ENCODE results near the gene MORC3. TPM values are rescaled to one million over a fixed set of nuclear protein-coding genes. Genes with fewer than 3 reads are reported as not detected.
"Not testable (repeated sequence)": the region's sequence is repeated elsewhere in the genome, so short reads cannot be mapped to it uniquely, and the experiment has no call there.

The MORC3 gene
- polyA plus RNA-seq, 3 donors, result 6.1 to 13.5 (median 10.1) TPM

DNA sequence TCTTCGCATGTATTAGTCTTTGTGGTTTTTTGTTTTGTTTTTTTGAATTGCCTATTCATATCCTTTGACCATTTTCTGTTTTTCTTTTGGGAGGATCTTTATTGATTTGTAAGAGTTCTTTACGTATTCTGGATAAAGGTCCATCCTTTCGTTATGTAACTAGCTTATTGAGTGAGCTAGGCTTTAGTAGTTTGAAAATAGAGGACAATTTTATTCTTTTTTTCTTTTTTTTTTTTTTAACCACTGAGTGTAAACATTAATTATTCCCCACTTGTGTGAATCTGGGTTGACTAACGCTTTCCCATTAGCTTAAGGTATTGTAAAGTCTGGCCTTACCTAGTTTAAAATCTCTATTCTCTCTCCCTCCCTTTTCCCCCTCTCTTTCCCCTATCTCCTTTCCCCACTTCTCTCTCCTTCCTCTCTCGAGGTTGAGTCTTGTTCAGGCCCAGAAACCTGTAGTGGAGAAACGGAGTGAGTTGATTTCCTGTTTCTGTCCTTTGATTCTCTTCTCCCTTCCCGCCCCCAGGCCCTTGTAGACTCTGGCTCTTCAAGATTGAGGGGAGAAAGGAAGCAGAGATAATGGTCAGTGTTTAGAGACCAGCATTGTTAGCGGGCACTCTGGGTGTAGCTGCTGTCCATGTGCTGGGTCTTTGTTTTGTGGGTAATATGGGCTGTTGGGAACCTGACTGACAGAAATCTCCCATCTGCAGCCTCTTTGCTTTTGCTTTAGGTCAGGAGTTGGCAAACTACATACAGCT lies 1.5 kb downstream of the MORC3 start:
- H3K27ac ChIP-seq (ENCODE audit: low read depth, low read length), result no peak overlapping the region
- WGBS, 3 donors, result 10 to 13% (median 10%) methylated on average over 8 of the region's 8 CpGs

DNA sequence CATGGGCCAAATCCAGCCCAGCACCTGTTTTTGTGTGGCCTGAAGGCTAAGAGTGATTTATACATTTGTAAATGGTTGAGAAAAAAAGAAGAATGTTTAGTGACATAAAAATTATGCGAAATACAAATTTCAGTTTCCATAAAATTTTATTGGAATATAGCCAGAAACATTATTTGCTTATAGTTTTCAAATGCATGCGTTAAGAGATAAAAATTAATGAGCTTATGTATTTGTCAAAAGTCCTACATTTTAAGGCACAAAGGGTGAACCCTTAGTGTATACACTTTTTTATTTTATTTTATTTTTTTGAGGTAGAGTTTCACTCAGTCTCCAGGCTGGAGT lies 2.1 kb downstream of the MORC3 start:
- H3K27ac ChIP-seq (ENCODE audit: low read depth, low read length), result no peak overlapping the region
- WGBS, 3 donors, result 25 to 77% (median 73%) methylated on average over 2 of the region's 2 CpGs

DNA sequence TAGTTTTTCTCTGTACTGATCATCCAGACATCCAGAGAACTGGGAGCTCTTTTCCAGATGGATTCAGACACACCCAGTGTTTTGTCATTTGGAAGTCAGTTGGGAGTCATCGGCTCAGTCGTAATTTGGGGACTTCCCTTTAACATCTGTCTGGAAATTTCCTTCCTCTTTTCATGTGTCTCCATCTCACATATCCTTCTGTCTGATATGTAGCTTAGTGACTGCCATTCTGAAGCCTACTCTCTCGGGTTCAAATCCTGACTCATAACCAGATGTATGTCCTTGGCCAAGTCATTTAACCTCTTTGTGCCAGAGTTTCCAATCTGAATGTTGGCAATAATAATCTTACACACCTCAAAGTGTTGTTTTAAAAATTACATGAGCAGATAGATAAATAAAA lies 3.0 kb downstream of the MORC3 start:
- WGBS, 3 donors, result 6 to 39% (median 7%) methylated on average over 3 of the region's 3 CpGs
- H3K27ac ChIP-seq (ENCODE audit: low read depth, low read length), result peak overlapping the region; percentile 2

DNA sequence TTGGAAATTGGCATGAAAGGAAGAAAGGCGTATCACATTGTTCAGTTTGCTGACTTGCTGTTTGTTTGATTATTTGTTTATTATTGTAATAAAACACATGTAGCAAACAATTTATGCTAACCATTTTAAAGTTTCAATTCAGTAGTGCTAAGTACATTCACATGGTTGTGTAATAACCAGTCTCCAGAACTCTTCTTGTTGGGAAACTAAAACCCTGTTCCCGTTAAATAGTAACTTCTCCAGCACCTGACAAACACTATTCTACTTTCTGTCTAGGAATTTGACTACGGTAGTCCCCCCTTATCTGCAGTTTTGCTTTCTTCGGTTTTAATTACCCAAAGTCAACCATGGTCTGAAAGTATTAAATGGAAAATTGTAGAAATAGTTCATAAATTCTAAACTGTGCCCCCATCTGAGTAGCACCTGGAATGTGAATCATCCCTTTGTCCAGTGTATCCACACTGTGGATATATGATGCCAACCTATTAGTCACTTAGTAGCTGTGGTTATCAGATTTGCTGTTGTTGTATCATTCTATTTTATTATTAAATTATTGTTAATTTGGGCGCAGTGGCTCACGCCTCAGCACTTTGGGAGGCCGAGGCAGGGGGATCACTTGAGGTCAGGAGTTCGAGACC lies 5.5 kb downstream of the MORC3 start:
- WGBS, 3 donors, result 73 to 86% (median 82%) methylated on average over 8 of the region's 8 CpGs
- H3K27ac ChIP-seq (ENCODE audit: low read depth, low read length), result no peak overlapping the region

DNA sequence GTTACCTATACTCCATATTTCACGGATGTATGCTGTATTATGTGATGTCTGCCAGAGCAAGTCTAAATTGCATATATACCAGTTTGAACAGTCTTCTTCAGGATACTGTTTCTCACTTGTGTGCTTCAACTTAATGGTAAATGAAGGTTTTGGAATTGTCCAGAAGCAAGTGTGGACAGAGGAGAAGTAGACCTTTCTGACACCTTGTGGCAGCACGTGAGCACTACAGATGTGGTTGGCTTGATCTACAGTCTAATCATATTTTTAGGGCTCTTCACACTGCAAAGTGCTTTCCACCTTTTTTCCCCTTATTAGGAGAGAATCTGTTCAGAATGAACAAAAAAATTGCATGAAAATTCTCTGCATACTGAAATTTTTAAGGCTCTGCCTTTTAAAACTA lies 10.9 kb downstream of the MORC3 start:
- WGBS, 3 donors, result 49 to 57% (median 49%) methylated on average over 2 of the region's 2 CpGs
- no peak overlapping the region for H3K27ac ChIP-seq (ENCODE audit: low read depth, low read length)

DNA sequence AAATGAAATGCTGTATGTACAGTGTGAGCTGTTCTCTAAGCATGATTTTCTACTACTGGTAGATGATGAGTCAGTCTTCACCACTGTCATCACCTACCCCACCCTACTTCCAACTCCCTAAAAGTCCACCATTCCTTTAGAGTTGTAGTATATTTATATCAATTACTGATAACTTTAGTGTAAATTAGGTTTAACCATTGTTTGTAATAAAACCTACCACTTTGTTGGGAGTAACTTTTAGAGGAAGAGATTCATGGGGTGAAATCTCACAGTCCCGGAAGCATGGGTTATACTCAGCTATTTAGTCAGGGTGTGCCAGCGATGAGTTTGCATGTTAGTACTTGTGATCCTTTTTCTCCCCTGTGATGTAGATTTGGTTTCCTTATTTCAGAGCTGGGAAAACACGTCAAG lies 17.1 kb downstream of the MORC3 start:
- 89 to 98% (median 92%) methylated on average over 3 of the region's 3 CpGs for WGBS, 3 donors
- H3K27ac ChIP-seq (ENCODE audit: low read depth, low read length), result no peak overlapping the region

DNA sequence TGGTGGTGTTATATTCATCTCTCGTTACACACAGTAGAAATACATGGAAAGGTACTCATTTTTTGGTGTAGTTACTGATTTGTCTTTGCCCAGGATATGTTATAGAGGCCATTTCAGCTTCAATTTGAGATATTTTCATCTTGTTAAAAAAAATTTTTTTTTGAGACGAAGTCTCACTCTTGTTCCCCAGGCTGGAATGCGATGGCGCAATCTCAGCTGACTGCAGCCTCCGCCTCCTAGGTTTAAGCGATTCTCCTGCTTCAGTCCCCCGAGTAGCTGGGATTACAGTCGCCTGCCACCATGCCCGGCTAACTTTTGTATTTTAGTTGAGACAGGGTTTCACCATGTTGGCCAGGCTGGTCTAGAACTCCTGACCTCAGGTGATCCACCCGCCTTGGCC lies 19.0 kb downstream of the MORC3 start:
- WGBS, 3 donors, result 85 to 94% (median 93%) methylated on average over 10 of the region's 10 CpGs
- H3K27ac ChIP-seq (ENCODE audit: low read depth, low read length), result no peak overlapping the region

DNA sequence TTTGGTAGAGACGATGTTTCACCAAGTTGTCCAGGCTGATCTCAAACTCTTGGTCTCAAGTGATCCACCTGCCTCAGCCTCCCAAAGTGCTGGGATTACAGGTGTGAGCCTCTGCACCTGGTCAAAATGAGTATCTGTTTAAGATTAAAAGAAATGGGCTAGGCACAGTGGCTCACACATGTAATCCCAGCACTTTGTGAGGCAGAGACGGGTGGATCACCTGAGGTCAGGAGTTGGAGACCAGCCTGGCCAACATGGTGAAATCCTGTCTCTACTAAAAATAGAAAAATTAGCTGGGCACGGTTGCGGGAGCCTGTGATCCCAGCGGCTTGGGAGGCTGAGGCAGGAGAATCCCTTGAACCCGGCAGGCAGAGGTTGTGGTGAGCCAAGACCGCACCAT lies 22.6 kb downstream of the MORC3 start:
- H3K27ac ChIP-seq (ENCODE audit: low read depth, low read length), result not testable (repeated sequence)
- 93 to 95% (median 94%) methylated on average over 7 of the region's 7 CpGs for WGBS, 3 donors

DNA sequence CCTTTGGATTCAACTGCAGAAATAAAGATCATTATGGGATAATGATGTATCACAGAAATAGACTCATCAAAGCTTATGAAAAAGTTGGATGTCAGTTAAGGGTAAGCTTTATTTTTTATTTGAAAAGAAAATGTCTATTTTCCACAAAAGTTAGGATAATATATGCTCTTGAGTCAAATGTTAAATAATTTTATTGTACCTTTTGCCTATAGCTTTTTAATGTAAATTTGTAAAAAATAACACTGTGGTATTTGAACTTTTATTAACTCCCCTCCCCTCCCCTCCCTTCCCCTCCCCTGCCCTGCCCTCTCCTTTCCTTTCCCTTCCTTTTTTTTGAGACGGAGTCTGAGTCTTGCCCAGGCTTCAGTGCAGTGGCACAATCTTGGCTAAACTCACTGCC lies 24.9 kb downstream of the MORC3 start:
- WGBS, 3 donors, result 65 to 81% (median 75%) methylated on average over 1 of the region's 1 CpG
- H3K27ac ChIP-seq (ENCODE audit: low read depth, low read length), result no peak overlapping the region

DNA sequence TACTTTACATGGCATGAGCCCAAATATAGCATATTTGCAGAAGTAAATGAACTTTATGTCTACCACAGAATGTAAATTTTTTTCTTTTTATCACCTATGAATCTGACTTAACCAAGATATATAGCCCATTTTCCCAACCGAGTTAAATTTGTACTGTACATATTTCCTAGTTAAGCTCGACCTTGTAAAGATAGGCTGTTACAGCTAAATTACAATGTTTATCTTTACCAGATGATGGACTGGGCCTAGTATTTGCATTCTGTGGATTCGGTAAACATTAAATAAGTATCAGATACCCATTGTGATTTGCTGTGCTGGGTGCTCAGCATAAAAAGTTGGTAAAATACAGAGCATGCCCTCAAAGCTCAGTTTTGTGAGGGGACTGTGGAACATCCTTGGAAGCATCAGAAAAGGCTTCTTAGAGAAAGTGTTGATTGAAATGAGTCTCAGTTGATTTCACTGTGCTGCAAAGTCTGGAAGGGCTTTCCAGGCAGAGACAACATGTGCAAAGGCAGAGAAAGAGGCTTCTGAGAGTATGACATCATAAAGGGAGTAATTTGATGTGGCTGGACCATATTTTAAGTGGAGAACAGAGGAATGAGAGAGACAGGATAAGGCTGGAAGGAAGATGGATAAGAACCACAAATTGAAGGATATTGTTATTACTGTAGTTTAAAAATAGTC lies 27.4 kb downstream of the MORC3 start:
- 42 to 91% (median 83%) methylated on average over 3 of the region's 3 CpGs for WGBS, 3 donors
- no peak overlapping the region for H3K27ac ChIP-seq (ENCODE audit: low read depth, low read length)

DNA sequence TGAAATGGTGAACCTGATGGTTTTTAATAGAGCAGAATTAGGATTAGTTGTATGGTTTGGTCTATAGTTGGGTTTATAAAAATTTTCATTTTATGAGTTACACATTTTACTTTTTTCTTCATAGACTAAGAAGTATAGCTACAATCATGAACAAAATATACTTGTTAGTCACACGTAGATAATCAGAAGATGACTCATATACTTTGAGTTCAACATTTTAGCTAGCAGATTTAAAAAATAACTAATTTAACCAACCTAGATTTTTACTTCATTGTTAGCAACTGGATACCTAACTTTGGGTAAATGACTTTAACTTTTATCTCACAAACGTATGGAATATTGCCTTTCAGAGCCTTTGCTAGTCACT lies 27.9 kb downstream of the MORC3 start:
- WGBS, 3 donors, result 86 to 89% (median 87%) methylated on average over 2 of the region's 2 CpGs

DNA sequence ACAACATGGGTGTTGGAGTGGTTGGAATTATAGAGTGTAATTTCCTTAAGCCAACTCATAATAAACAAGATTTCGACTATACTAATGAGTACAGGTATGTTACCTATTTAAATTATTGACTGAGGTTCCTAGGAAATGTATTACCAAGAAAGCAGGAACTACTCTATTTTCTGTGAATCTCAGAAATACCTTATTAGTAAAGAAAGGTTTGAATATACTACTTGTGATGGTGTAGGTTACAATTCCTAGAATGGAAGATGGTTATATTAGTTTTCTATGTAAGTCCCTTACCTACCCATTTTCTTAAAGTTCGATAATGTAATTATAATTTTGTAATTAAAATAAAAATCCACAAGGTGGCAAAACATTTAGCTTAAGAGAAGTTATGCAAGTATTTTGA lies 29.3 kb downstream of the MORC3 start:
- no peak overlapping the region for H3K27ac ChIP-seq (ENCODE audit: low read depth, low read length)
- WGBS, 3 donors, result 97 to 98% (median 97%) methylated on average over 2 of the region's 2 CpGs

More for the DNA sequence above, 27.9 kb downstream of the MORC3 start:
- no peak overlapping the region for H3K27ac ChIP-seq (ENCODE audit: low read depth, low read length)

DNA sequence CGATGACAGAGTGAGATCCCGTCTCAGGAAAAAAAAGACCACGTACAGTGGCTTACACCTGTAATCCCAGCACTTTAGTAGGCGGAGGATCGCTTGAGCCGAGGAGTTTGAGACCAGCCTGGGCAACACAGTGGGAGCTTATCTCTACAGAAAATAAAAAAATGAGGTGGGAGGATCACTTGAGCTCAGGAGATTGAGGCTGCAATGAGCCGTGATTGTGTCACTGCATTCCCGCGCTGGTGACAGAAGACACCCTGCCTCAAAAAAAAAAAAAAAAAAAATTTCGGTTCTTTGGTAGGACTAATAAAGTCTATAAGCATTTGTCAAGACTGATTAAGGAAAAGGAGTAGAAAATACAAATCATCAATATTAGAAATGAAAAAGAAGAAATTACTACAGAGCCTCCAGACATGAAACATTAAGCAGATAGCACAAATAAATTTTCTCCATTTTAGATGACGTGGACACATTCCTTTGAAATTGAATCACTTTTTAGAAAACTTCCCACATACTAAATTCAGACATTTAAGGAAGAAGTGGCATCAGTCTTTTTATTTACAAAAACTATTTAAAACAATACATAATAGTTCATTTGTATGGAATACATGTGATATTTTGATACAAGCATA lies 30.4 kb downstream of the MORC3 start:
- 80 to 91% (median 83%) methylated on average over 11 of the region's 11 CpGs for whole genome bisulfite sequencing, 3 donors
- no peak overlapping the region for H3K27ac ChIP-seq (ENCODE audit: low read depth, low read length)

DNA sequence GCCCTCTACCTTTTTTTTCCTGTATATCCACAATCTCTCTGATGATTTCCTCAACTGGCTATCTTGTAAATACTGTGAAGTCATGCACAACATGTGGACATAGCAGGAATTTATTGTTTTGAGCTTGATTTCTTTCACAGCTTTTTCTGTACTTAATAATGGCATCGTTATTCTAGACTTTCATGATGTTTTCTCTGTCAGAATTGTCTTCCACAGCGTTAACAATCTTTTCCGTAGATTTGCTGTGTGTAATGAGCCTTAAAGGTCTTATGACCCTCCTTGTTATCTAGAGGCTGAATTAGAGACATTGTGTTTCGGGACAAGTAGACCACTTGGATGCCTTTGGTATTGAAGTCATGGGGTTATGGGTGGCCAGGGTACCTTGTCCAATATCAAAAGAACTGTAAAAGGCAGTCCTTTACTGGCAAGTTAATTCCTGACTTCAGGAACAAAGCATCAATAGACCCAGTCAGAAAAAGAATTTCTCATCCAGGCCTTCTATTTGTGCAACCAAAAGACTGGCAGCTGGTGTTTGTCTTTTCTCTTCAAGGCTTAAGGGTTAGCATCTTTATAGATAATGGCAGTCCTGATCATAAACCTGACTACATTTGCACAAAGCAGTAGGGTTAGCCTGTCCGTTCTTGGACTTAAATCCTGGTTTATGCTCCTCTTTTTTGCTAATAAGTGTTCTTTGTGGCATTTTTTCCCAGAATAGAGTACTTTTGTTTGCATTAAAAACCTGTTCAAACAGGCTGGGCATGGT lies 35.1 kb downstream of the MORC3 start:
- H3K27ac ChIP-seq (ENCODE audit: low read depth, low read length), result no peak overlapping the region
- 88 to 96% (median 92%) methylated on average over 5 of the region's 5 CpGs for WGBS, 3 donors

DNA sequence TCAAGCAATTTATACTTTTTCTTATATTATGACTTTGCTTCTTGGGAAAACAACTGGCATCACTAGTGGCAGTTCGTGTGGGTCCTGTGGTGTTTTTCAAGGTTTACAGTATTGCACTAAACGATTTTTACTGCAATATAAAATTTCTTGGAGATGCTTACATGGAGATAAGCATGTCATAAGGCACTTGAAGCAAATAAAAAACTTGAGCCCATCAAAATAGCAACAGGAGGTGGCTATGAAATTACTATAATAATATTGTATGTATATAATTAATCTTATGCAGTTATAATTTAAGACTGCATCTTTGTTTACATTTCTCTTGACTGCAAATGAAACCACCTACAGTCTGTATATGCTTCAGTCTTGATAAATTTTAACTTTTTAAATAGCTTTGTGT lies 35.9 kb downstream of the MORC3 start:
- 68 to 77% (median 73%) methylated on average over 2 of the region's 2 CpGs for WGBS, 3 donors
- H3K27ac ChIP-seq (ENCODE audit: low read depth, low read length), result no peak overlapping the region

DNA sequence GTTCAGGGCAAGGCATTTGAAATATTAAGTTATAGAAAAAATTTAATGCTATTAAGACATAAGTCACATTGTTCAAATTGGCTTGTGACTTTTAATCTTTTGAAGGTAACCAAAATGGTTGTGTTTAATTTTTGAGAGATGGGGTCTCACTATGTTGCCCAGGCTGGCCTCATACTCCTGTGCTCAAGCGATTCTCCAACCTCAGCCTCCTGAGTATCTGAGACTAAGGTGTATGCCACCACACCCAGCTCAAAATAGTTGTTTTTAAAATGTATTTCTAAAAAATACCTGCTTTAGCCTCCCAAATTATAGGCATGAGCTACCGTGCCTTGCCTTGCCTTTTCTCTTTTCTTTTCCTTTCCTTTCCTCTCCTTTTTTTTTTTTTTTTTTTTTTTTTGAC lies 39.2 kb downstream of the MORC3 start:
- no peak overlapping the region for H3K27ac ChIP-seq (ENCODE audit: low read depth, low read length)
- WGBS, 3 donors, result 91 to 97% (median 95%) methylated on average over 2 of the region's 2 CpGs

DNA sequence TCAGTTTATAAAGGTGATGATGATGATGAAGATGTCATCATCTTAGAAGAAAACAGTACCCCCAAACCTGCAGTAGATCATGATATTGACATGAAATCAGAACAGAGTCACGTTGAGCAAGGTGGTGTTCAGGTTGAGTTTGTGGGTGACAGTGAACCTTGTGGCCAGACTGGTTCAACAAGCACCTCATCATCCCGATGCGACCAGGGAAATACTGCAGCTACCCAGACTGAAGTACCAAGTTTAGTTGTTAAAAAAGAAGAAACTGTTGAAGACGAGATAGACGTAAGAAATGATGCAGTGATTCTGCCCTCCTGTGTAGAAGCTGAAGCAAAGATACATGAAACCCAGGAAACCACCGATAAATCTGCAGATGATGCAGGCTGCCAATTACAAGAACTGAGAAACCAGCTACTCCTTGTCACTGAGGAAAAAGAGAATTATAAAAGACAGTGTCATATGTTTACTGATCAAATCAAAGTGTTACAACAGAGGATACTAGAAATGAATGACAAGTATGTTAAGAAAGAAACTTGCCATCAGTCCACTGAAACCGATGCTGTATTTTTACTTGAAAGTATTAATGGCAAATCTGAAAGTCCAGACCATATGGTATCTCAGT lies 49.2 kb downstream of the MORC3 start:
- WGBS, 3 donors, result 89 to 94% (median 92%) methylated on average over 7 of the region's 7 CpGs
- no peak overlapping the region for H3K27ac ChIP-seq (ENCODE audit: low read depth, low read length)

DNA sequence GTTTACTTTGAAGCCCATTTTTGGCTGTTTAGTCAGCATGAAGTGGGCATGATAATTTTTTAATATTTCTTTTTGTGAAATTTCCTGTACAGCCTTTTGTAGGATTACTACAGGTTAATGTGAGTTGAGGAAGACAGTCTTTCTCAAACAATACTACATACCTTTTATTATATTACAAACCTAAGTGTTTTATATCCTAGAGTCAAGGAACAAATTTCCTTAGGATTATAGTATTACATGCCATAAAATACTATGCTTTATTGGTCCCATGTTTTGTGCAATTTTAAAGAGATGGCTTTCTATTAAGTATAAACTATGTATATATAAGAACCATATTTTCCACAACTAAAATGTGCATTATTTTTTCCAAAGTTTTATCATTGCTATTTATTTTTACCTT lies 56.0 kb downstream of the MORC3 start:
- H3K27ac ChIP-seq (ENCODE audit: low read depth, low read length), result no peak overlapping the region
